ENCODE measurements around the gene KATNIP.

DNA sequence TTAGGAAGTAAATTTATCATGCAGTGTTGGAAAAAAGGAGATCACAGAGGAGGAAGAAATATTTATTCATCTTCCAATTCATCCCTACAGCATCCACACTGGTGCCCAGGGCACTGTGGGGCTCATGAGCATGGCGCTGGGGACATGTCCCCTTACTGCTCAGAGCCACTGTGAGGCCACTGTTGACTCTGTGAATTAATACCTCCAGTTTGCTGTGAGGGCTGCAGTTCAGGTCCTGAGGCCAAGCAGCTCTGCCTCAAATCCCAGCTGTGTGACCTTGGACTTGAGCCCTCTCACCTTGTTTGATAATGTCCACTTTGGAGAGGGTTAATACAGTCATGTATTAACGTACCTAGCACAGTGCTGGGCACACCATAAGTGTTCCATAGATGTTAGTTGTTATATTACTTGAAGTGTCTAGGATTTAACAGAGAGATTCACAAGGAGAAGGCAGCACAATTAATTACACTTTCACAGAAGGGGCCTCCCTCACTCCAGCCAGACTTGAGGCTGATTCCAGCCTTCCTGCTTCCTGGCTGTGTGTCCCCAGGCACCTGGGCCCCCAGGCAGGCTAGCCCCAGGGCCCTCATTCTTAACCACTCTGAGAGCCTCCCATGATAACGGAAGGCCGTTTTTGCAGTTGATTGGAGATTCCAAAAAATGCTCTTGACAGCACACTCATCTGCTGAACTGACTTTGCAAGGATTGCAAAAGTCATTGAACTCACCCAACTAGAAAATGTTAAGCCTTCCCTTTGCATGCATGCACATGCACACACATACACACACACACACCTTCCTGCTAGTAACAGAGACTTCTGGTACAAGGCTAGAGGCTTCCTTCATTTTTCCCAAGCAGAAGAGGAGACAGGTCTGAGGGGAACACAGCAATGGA lies 29.4 kb downstream of the KATNIP start:
- no peak for TF ChIP-seq EZH2 (IDR thresholded peaks at IDR 0.05; ENCODE audit: low read length)
- TF ChIP-seq, protein P1, sequence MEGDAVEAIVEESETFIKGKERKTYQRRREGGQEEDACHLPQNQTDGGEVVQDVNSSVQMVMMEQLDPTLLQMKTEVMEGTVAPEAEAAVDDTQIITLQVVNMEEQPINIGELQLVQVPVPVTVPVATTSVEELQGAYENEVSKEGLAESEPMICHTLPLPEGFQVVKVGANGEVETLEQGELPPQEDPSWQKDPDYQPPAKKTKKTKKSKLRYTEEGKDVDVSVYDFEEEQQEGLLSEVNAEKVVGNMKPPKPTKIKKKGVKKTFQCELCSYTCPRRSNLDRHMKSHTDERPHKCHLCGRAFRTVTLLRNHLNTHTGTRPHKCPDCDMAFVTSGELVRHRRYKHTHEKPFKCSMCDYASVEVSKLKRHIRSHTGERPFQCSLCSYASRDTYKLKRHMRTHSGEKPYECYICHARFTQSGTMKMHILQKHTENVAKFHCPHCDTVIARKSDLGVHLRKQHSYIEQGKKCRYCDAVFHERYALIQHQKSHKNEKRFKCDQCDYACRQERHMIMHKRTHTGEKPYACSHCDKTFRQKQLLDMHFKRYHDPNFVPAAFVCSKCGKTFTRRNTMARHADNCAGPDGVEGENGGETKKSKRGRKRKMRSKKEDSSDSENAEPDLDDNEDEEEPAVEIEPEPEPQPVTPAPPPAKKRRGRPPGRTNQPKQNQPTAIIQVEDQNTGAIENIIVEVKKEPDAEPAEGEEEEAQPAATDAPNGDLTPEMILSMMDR (optimal IDR thresholded peaks at IDR 0.05 in 1 of 3, IDR thresholded peaks at IDR 0.05 in 1 of 3, conservative IDR thresholded peaks at IDR 0.05 in 1 of 3; ENCODE audit: extremely low read depth in 1 of 3, insufficient read depth in 2 of 3, low read length in 3 of 3) = no peak
